GM12874 (cell line): ENCODE data around the gene EPHA6.

Experiments
- CTCF ChIP-seq: IDR thresholded peaks from 2 replicates; pipeline ENCODE4 v1.5.1; 2011; ENCODE audit warnings: low read depth, mild to moderate bottlenecking, control low read depth, low read length, moderate library complexity; ENCODE audit not compliant: insufficient read depth

EPHA6 gene

GRCh38 chr3:96931119-96931862 lies 116.9 kb downstream of the EPHA6 start:
- TF ChIP-seq CTCF: no peak

GRCh38 chr3:96958856-96959255 lies 144.5 kb downstream of the EPHA6 start:
- no peak for TF ChIP-seq CTCF

GRCh38 chr3:96959474-96959873 lies 145.1 kb downstream of the EPHA6 start:
- no peak for TF ChIP-seq CTCF

- no peak for TF ChIP-seq CTCF
Measured at GRCh38 chr3:96959901-96960641, 145.7 kb downstream of the EPHA6 start.

- no peak for TF ChIP-seq CTCF
Measured at GRCh38 chr3:96960661-96961330, 146.4 kb downstream of the EPHA6 start.

- no peak for TF ChIP-seq CTCF
Measured at GRCh38 chr3:96961576-96961975, 147.2 kb downstream of the EPHA6 start.

- no peak for TF ChIP-seq CTCF
Measured at GRCh38 chr3:96966181-96966929, 152.0 kb downstream of the EPHA6 start.
